Spleen (tissue), 11 donors: ENCODE data around the gene XPNPEP1. TPM values are rescaled to one million over a fixed set of nuclear protein-coding genes. Genes with fewer than 3 reads are reported as not detected.

Experiments
- DNase-seq: peaks from one replicate; pipeline ENCODE4 v3.0.0-alpha.2; 2020
- H3K27ac ChIP-seq, 8 donors: fragments of 200-600 bp; sonication (generic) in 7 of 8; 1 replicate in 4 of 8; 2 replicates in 4 of 8; pipeline versions ENCODE4 v1.5.0 to v1.8.0; 2016 to 2021; ENCODE audit warnings: inconsistent platforms in 4 of 8, mild to moderate bottlenecking in 4 of 8, moderate library complexity in 1 of 8
- H3K27me3 ChIP-seq, 7 donors: fragments of 200-600 bp; sonication (generic) in 6 of 7; replicated peaks in 1 of 7; 1 replicate in 4 of 7; 2 replicates in 3 of 7; pipeline versions ENCODE4 v1.5.0 to v1.8.0; 2016 to 2021; ENCODE audit warnings: inconsistent platforms in 3 of 7, mild to moderate bottlenecking in 1 of 7
- H3K36me3 ChIP-seq, 6 donors: fragments of 200-600 bp; sonication (generic) in 5 of 6; 1 replicate in 4 of 6; 2 replicates in 2 of 6; pipeline versions ENCODE4 v1.5.0 to v1.8.0; 2016 to 2021; ENCODE audit warnings: inconsistent platforms in 2 of 6
- H3K4me1 ChIP-seq, 6 donors: fragments of 200-600 bp; sonication (generic) in 5 of 6; 1 replicate in 3 of 6; 2 replicates in 3 of 6; pipeline versions ENCODE4 v1.5.0 to v1.8.0; 2016 to 2021; ENCODE audit warnings: inconsistent platforms in 3 of 6
- H3K4me3 ChIP-seq, 8 donors: fragments of 200-600 bp; sonication (generic) in 7 of 8; 1 replicate in 4 of 8; 2 replicates in 4 of 8; pipeline versions ENCODE4 v1.5.0 to v1.8.0; 2016 to 2021; ENCODE audit warnings: inconsistent platforms in 4 of 8, mild to moderate bottlenecking in 4 of 8, moderate library complexity in 2 of 8
- H3K9me3 ChIP-seq, 8 donors: fragments of 200-600 bp; sonication (generic) in 7 of 8; 1 replicate in 4 of 8; 2 replicates in 4 of 8; pipeline versions ENCODE4 v1.5.0 to v1.8.0; 2016 to 2021; ENCODE audit warnings: inconsistent platforms in 4 of 8
- CTCF ChIP-seq, 11 experiments: fragments of 200-600 bp in 7 of 11; fragments of 450-650 bp in 4 of 11; sonication (generic) in 4 of 11; IDR thresholded peaks in 8 of 11; conservative IDR thresholded peaks in 3 of 11; 1 replicate in 7 of 11; 2 replicates in 4 of 11; pipeline versions ENCODE4 v1.4.0 to v1.8.0; 2016 to 2021; ENCODE audit warnings: antibody characterized with exemption in 11 of 11, inconsistent platforms in 4 of 11, mild to moderate bottlenecking in 1 of 11
- POLR2A ChIP-seq, 3 donors: fragments of 450-650 bp; IDR thresholded peaks; one replicate each; pipeline ENCODE4 v1.5.1; 2017; ENCODE audit warnings: antibody characterized with exemption in 3 of 3, mild to moderate bottlenecking in 1 of 3
- POLR2AphosphoS5 ChIP-seq, 3 donors: sonication (generic); formaldehyde crosslinking; IDR thresholded peaks; one replicate each; pipeline ENCODE4 v1.5.1; 2017; ENCODE audit warnings: antibody characterized with exemption in 3 of 3
- WGBS, 5 donors: extraction: QIAGEN DNeasy Blood & Tissue Kit in 3 of 5; methylation state at CpG; one replicate each; pipeline versions ENCODE4 v1.1.5 to v1.1.7; 2013 to 2018; 5-methylcytosine and 5-hydroxymethylcytosine counted together
- intact Hi-C: fragments of 100-400 bp; cut with DNase I; formaldehyde crosslinking; loops from one replicate; pipeline ENCODE4 v1.15.0; 2023; ENCODE audit warnings: low total_unique reads
- polyA plus RNA-seq, 3 donors: library from polyadenylated mRNA; stranded (reverse); fragments of 200-250 nt; gene quantifications; one replicate each; pipeline ENCODE4 v1.2.1, GENCODE V29; 2013
- total RNA-seq, 7 donors: library from RNA; depleted of rRNA in 3 of 7; stranded (reverse); fragments of >200 nt in 3 of 7; fragmentation: NEBNext Ultra II Directional in 4 of 7; extraction: Animal tissue kit (Norgen Biotek cat#: 25700) in 4 of 7; gene quantifications; one replicate each; pipeline versions ENCODE4 v1.1.0 to v1.2.1, GENCODE V29; 2016 to 2021
- donor health status: healthy with polysubstance abuse.
- donor health status: DM: no; HTN: no; CAD: no; lungs with moderate emphysema.
- donor health status: DM: no; HTN: no; CAD: no.
- donor health status: Bipolar disorder and iron deficiency.
- donor health status: healthy.
- donor health status: DM: no; HTN: no; CAD: no.
- donor health status: DM: yes; HTN: yes; CAD: no.

The XPNPEP1 gene
- total and polyA plus RNA-seq, 10 donors: 23.1 to 97.1 (median 63.7) TPM

- H3K36me3 ChIP-seq: no peaks in the 10 kb centered on the region
- H3K4me3 ChIP-seq: no peak overlapping the region
- H3K4me1 ChIP-seq: peaks cover 0 to 6% (median 4%) of the 10 kb centered on the region in 6 donors
- no peaks in the 10 kb centered on the region for H3K27me3 ChIP-seq
- WGBS, 5 donors: 83 to 97% (median 95%) methylated on average over 3 of the region's 3 CpGs
- intact Hi-C loops: no loop called here
- H3K27ac ChIP-seq: no peak overlapping the region
- DNase-seq: no peak
- TF ChIP-seq CTCF (IDR thresholded peaks at IDR 0.05 in 8 of 11, conservative IDR thresholded peaks at IDR 0.05 in 3 of 11) (no peak), POLR2A (IDR thresholded peaks at IDR 0.05) (no peak), POLR2AphosphoS5 (IDR thresholded peaks at IDR 0.05) (no peak)
- no peaks in the 10 kb centered on the region for H3K9me3 ChIP-seq
Measured at GRCh38 chr10:109940553-109940952, 17.2 kb upstream of the XPNPEP1 start.

DNA sequence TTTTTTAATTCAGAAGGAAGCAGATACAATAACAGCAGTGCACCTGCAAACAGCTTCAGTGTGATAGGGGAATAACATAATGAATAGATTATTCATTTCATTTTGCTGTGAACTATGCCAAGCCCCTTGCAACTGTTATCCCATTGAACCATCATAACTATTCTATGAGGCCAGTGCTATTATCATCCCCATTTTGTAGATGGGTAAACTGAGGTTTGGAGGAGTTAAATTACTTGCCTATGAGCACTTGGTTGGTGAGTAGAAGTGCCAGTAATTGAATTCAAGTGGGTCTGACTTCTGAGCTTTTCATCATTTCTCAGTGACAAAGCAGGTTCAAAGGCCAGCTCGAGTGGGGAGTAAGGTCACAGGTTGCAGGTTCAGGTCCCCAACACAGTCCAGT, 16.8 kb upstream of the XPNPEP1 start:
- Histone ChIP-seq H3K27ac (no peak overlapping the region), H3K4me3 (no peak overlapping the region), H3K36me3 (no peaks in the 10 kb centered on the region), H3K9me3 (no peaks in the 10 kb centered on the region), H3K27me3 (no peaks in the 10 kb centered on the region), H3K4me1 (peaks cover 0 to 11% (median 8%) of the 10 kb centered on the region in 6 donors)
- DNase-seq: no peak
- 81 to 91% (median 87%) methylated on average over 1 of the region's 1 CpG for WGBS, 5 donors
- TF ChIP-seq CTCF (IDR thresholded peaks at IDR 0.05 in 8 of 11, conservative IDR thresholded peaks at IDR 0.05 in 3 of 11) (no peak), POLR2A (IDR thresholded peaks at IDR 0.05) (no peak), POLR2AphosphoS5 (IDR thresholded peaks at IDR 0.05) (no peak)
- intact Hi-C loops: no loop called here

- Histone ChIP-seq H3K9me3 (no peaks in the 10 kb centered on the region), H3K4me3 (no peak overlapping the region), H3K4me1 (peaks cover 4 to 17% (median 15%) of the 10 kb centered on the region in 6 donors), H3K27ac (no peak overlapping the region), H3K27me3 (no peaks in the 10 kb centered on the region), H3K36me3 (no peaks in the 10 kb centered on the region)
- no peak for DNase-seq
- intact Hi-C loops: no loop called here
- TF ChIP-seq POLR2AphosphoS5 (IDR thresholded peaks at IDR 0.05): no peak
- no peak for TF ChIP-seq CTCF (IDR thresholded peaks at IDR 0.05 in 8 of 11, conservative IDR thresholded peaks at IDR 0.05 in 3 of 11)
- no peak for TF ChIP-seq POLR2A (IDR thresholded peaks at IDR 0.05)
- WGBS, 5 donors: 82 to 92% (median 85%) methylated on average over 3 of the region's 3 CpGs
Measured at GRCh38 chr10:109939315-109939961, 16.1 kb upstream of the XPNPEP1 start.

- intact Hi-C loops: no loop called here
- DNase-seq: no peak
- H3K27me3 ChIP-seq: no peaks in the 10 kb centered on the region
- H3K4me1 ChIP-seq: peaks cover 8 to 35% (median 26%) of the 10 kb centered on the region in 6 donors
- no peak overlapping the region for H3K27ac ChIP-seq
- TF ChIP-seq POLR2A (IDR thresholded peaks at IDR 0.05): no peak
- no peak for TF ChIP-seq CTCF (IDR thresholded peaks at IDR 0.05 in 8 of 11, conservative IDR thresholded peaks at IDR 0.05 in 3 of 11)
- TF ChIP-seq POLR2AphosphoS5 (IDR thresholded peaks at IDR 0.05): no peak
- no peak overlapping the region for H3K4me3 ChIP-seq
- no peaks in the 10 kb centered on the region for H3K9me3 ChIP-seq
- whole genome bisulfite sequencing, 5 donors: 88 to 97% (median 91%) methylated on average over 6 of the region's 6 CpGs
- no peaks in the 10 kb centered on the region for H3K36me3 ChIP-seq
Measured at GRCh38 chr10:109937460-109938065, 14.3 kb upstream of the XPNPEP1 start.
